ENCODE data around the gene TNFAIP8L1.
A peak's percentile ranks its signal among the peaks of the same experiment; 100 is the strongest.
"Not testable (repeated sequence)": the region's sequence is repeated elsewhere in the genome, so short reads cannot be mapped to it uniquely, and the experiment has no call there.

The TNFAIP8L1 gene

DNA sequence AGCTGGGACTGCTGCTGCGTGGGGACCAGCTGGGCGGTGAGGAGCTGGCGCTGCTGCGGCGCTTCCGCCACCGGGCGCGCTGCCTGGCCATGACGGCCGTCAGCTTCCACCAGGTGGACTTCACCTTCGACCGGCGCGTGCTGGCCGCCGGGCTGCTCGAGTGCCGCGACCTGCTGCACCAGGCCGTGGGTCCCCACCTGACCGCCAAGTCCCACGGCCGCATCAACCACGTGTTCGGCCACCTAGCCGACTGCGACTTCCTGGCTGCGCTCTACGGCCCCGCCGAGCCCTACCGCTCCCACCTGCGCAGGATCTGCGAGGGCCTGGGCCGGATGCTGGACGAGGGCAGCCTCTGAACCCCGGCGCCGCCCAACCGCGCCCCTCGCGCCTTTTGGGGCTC lies 12.8 kb downstream of the TNFAIP8L1 start:
- no peak for DNase-seq

DNA sequence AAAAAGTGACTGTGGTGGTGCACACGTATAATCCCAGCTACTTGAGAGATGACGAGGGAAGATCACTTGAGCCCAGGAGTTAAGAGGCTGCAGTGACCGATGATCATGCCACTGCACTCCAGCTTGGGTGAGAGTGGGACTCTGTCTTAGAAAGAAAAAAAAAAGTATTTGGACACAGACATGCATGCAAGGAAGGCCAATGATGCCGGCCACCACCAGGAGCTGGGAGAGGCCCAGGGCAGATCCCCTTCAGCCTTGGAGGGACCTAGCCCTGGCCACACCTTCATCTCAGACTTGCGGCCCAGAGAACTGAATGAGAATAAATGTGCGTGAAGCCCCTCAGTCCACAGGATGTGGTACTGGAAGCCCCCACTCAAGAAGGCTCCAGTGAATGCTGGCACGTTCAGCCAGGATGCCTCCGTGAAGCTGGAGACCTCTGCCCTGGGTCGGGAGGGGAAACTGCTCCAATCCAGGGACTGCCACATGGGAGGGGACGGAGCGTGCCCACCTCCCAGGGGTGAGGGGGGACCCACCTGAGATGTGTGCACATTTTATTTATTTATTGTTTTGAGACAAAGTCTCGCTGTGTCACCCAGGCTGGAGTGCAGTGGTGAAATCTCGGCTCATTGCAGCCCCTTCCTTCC lies 14.6 kb downstream of the TNFAIP8L1 start:
- no peak for DNase-seq

DNA sequence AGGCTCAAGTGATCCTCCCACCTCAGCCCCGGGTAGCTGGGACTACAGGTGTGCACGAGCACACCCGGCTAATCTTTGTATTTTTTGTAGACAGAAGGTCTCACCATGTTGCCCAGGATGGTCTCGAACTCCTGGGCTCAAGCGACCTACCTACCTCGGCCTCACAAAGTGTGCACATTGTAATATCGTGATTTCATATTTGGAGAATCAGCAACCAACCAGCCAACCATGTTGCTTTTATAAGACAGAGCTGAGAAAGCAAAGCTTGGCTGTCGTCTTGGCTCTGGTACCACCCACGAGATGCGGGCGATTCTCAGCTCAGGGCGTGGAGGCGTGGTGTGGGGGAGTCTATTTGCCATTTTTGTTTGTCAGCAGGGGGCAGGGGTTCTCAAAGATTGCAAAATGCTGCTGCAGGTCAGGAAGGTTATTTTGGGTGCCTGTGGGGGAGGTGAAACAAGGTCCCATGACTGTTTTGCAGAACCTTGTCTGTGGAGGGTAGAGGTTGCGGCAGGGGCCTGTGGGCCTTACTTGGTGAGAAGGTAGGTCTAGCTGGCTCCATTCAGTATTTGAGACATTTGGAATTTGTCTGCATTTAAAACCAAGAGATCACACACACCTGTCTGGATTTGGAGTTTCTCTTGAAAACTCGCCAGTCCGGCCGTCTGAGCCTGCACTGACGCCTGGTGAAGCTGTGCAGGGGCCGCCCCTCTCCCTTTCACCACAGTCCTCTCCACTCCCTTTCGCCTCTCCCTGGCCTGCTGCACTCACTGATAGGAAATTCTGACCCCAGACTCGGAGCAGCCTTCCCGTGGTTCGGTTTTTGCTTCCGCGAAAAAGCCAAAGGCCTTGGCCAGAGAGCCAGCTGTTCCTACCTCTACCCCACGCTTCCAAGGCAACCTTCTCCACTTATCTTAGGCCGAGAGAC lies 15.4 kb downstream of the TNFAIP8L1 start:
- DNase-seq: no peak

DNA sequence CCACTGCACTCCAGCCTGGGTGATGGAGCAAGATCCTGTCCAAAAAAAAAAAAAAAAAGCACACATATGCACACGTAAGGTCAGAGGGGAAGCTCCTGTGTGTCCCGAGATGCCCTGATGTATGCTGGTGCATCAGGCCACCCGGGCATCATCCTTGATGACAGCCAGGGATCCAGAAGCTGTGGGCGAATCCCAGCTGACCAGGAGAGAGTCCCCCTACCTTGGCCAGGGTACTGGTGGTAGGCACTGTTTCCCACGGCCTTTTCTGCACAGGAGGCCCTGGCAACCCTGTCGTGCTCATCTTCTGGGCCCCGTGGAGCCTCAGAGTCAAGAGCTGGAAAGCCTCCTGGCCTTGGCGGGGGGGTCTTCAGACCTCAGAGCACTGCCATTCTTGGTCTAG lies 16.8 kb downstream of the TNFAIP8L1 start:
- DNase-seq: no peak

DNA sequence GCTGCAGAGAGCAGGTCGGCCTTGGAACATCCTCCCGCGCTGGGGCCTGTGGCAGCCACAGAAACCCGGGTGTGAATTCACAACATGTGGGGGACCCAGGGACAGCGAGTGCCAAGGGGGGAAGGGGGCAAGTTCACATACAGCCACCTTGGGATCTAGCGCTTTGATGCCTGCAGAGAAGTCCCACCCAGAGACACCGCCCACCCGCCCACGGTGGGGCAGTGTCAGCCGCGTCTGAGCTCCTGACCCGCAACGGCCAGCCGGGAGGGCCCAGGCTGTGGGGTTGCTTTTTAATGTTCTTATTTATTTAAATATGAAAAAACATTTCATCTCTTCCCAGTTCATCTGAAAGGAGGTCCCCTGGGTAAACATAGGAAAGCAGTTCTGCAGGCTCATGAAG lies 17.9 kb downstream of the TNFAIP8L1 start:
- DNase-seq: no peak

DNA sequence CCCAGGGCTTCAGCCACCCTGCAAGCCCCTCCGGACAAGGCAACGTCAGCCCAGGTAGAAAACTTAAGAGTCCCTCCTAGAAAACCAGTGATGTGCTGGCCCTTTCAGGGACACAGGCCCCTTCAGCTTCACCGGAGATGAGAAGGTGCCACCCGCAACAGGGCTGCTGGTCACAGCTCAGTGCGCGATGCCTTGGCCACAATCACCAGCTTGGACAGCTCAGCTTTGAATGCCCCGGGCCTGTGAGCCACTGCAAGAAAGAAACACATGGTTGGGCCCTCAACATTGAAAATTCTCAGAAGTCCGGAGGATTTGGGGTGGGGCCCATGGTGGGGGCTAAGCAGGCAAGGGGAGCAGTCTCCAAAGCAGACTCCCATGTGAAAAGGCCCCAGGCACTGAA lies 18.5 kb downstream of the TNFAIP8L1 start:
- DNase-seq: no peak

DNA sequence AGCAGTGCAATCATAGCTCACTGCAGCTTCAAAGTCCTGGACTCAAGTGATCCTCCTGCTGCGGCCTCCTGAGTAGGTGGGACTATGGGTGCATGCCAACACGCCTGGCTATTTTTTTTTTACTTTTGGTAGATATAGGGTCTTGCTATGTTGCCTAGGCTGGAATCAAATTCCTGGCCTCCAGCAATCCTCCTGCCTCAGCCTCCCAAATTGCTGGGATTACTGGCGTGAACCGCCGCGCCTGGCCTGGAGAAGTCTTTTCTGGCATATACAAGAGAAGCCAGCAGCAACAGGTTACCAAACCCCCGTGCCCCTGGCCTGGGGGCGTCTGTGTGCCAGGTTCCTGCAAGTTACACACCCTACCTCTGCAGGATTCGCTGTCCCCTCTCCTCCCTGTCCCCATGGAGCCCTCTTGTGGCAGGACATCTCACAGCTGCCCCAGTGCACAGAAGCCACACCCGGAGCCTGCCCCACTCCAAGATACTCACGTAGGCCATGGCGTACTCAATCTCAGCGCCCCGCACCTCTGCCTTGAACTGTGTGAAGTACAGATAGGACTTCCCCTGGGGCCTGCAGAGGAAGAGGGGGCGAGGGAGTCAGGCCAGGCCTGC lies 21.0 kb downstream of the TNFAIP8L1 start:
- no peak for DNase-seq

DNA sequence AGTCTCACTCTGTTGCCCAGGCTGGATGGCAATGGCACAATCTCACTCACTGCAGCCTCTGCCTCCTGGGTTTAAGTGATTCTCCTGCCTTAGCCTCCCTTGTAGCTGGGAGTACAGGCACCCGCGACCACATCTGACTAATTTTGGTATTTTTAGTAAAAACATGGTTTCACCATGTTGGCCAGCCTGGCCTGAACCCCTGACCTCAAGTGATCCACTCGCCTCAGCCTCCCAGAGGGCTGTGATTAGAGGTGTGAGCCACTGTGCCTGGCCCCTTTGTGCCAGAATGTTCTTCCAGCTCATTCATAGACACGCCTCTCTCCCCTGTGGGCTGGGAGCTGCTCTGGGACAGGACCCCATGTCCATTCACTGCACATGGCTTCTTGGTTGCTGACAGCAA lies 21.7 kb downstream of the TNFAIP8L1 start:
- no peak for DNase-seq

DNA sequence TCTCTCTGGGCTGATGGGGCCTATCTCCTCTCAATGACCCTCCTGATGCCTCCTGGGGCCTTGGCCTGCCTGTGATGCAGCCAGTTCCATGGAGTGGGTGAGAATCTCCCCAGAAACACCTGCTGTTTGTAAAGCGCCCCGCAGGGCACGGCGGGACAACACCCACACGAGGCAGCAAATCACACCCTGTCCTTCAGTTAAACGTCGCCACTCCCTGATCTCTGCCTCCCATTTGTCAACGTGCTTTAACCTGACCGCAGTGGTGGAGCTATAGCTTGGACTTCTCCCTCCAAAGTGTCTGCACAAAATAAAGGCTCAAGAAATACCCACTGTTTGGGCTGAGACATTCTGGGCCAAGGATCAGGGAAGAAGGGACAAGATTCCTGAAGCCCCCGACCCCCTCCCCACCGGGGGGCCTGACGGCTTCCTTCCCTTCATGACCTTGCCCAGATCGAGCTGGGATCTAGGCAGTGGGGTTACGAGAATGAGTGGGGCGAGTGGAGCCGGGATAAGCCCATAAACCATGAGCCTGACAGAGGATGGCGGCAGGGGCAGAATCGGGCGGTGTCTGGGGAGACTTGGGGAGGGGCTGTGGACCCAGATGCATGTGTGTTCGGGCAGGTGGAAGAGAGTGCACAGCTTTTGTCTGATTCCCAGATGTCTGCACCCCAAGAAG lies 22.8 kb downstream of the TNFAIP8L1 start:
- no peak for DNase-seq

DNA sequence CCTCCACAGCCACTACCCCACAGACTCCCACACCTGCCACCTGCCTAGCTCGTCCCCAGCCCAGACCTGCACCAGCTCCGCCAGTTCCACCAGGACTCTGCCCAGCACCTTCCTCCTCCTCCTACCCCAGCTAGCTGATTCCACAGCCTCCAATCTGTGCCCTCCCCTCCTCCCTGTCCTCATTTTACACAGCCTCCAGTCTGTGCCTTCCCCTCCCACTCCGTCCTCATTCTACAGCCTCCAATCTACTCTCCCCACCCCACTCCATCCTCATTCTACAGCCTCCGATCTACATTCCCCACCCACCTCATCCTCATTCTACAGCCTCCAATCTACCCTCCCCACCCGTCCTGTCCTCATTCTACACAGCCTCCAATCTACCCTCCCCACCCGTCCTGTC lies 23.5 kb downstream of the TNFAIP8L1 start:
- DNase-seq: no peak

DNA sequence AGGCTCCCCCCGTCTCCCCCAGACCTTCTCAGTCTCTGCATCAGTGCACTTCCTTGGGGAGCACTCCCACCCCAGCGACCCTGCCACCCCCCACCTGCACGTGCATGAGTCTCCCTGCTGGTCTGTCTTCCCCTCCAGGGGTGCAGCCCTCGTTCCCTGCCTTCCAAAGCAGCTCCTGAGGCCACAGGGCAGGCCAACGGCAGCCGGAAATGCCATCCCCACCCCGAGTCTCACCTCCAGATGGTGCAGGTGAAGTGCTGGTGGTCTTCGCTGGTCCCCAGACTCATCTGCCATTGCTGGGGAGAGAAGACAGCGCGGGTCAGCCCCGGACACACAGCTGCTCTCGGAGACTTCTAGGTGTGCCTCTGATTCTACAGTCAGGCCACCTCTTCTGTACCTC lies 25.3 kb downstream of the TNFAIP8L1 start:
- DNase-seq: no peak

DNA sequence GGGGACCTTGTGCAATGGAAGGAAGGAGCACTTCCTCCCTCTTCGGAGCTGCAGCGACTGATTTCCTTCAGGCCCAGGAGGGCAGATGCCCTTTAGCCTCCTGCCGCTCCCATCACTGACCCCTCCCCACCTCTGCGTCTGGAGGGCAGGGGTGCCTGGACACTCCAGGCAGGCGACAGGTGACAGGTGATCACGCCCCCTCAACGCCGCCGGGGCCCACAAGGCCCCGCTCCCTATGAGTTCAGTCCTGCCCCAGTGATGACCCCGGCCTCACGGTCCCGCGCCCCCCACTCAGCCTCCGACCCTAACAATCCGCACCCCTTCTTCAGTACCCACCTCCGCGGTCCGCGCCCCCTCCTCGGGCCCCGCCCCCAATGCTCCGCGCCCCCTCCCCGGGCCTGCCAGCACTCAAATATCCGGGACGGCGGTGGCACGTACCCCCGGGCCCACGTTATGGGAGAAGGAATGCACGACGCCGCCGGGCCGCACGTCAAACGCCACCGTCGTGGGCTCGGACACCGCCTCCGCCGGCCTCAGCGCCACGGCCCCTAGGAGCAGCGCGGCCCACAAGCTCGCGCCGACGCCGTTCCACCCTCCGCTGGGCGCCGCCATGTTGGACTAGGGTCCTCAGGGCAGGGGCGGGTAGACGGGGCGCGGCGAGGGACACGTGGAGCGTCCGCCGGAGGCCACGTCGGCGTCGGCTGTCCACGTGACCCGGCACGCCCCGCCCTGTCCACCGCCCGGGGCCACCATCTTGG lies 30.6 kb downstream of the TNFAIP8L1 start, which contains the start of gene MYDGF:
TSS of gene MYDGF (minus strand) at position 620 of the 758 bp plus-strand sequence. CDS start at position 612, 8 bp downstream.
- peak; percentile 93 to 94 for DNase-seq

DNA sequence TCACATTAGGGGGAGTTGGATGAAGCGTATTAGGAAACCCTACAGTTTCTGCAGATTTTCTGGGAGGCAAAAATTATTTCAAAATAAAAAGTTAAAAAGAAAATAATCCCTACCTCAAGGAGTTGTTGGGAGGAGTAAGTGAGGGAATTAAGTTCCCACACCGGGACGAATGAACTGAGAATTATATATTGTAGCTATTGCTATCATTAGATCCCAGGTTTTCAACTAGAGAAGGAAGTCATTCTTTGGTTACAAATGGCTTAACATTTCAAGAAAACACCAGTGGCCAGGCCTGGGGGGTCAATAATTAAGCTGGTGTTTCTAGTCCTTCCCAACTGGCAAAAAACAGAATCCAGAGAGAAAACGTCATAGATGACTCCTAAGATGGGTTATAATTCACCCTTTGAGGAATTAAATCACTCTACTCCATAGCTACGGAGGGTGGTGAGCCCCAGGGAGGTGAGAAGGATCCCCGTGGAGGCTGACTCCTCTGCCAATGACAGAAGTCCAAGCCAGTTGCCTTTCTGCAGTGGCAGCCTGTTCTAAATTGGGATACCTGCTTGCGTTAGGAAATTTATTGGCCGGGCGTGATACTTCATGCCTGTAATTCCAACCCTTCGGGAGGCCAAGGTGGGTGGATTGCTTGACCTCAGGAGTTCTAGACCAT lies 32.0 kb downstream of the TNFAIP8L1 start:
- no peak for DNase-seq

DNA sequence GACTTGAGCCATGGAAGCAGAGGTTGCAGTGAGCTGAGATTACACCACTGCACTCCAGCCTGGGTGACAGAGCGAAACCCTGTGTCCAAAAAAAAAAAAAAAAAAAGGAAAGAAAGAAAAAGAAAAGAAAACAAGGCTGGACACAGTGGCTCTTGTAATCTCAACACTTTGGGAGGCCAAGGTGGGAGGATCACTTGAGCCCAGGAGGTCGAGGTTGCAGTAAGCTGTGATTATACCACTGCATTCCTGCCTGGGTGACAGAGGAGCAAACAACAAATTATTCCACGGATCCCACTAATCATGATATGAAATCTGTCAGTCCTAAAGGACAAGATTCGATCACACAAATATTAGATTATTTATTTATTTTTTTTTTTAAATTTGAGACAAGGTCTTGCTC lies 33.9 kb downstream of the TNFAIP8L1 start:
- DNase-seq: no peak

DNA sequence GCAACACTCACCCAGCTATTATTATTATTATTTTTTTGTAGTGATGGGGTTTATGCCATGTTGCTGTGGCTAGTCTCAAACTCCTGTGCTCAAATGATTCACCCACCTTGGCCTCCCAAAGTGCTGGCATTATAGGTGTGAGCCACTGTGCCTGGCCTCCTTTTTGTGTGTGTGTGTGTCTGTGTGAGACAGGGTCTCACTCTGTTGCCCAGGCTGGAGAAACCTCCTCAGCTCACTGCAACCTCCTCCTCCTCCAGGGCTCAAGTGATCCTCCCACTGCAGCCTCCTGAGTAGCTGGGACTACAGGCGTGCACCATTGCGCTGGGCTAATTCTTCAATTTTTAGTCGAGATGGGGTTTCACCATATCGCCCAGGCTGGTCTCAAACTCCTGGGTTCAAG lies 34.4 kb downstream of the TNFAIP8L1 start:
- no peak for DNase-seq

DNA sequence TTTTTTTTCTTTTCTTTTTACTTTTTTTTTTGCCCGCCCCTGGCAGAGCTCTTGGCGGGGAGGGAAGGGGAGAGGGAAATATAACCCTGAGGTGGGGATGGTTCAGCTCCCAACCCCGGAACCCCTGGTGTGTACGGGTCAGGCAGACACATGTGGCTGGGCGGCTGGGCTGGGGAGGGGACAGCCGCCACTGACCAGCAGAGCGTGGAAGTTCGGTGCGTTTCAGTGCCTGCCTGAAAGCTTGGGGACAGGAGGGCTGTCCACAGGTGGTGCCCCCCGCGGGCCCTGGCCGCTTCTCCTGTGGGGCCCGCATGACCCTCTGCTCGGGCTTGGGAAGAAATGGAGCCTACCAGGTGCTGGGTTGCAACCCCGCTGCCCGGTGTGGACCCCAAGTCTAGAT lies 36.0 kb downstream of the TNFAIP8L1 start:
- no peak for DNase-seq

DNA sequence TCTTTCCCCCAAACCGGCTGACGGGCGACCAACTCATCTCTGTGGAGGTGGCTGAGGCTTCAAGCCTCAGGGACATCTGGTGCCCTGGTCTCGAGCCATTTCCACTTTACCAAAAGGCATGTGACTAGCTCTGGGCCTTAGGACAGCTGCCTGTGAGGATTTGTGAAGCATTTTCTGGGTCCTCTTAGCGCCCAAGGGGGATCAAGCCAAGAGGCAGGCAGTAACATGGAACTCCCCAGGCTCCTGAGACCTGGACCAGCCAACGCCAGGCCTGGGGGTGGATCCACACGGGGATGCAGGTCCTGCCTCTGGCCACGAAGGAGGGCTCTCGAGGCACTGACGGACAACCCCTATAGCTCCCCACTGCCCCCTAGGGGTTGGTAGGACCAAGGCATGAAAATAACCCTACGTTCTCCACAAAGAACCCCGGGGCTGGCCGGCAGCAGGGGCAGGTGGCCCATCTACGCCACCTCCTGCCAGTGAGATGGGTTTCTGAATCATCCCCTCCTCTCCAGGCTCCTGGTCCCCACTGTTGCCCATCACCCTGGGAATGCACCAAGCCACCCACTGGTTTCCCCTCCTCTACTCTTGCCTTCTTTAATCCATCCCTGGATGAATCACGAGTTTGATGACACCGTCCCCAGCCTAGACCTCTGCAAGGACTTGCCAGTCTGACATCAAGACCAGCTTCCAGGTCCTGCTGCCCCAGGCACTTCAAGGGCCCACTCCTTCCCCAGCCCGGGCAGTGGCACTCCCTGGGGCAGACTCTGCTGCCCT lies 37.8 kb downstream of the TNFAIP8L1 start:
- peak; percentile 17 to 26 for DNase-seq

DNA sequence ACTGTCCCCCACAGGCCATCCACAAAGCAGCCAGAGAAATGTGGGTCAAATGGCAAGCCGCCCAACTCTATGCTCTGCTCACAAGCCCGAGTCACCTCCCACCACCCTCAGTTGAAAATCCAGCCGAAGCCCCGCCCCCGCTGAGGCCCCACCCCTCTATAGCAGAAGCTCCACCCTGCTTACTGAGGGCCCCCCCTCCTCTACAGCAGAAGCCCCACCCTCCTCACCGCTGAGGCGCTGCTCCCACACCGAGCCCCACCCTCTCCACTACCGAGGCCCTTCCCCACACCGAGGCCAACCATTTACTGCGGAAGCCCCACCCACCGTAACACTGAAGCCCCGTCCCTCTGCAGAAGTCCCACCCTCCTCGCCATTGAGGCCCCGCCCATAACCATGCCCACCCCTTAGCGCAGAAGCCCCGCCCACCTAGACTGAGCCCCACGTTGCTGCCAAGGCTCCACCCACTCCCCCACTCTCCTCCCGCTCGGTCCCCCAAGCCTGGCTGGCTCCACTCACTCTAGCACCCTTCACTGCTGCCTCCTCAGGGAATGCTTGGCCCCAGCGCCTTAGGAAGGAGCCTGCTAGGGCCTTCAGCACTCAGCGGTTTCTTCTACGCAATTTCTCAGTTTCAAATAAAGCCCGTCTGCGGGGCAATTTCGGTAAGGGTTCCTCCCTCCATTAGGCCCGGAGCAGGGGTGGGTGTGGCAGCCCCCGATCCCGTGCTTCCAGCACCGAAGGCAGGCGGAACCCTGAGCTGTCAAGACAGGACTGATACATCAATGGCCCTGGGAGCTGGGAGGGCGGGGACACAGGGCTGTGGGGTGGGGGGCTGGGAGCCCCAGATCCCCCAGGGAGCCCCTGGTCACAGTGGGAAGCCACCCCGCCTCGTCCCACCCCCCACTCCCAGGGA lies 39.8 kb downstream of the TNFAIP8L1 start:
- DNase-seq: peak; percentile 7 to 16

DNA sequence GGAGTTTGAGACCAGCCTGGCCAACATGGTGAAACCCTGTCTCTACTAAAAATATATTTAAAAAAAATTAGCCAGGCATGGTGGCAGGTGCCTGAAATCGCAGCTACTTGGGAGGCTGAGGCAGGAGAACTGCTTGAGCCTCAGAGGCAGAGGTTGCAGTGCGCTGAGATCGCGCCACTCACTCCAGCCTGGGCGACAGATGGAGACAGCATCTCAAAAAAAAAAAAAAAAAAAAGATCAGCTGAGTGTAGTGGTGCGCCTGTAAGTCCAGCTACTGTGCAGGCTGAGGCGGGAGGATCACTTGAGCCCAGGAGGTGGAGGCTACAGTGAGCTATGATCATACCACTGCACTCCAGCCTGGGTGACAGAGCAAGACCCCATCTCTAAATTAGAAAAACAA lies 40.7 kb downstream of the TNFAIP8L1 start:
- not testable (repeated sequence) for DNase-seq
